ELF-1 (cell line): Measurements from ENCODE around the gene KCNJ12.
"Not testable (repeated sequence)": the region's sequence is repeated elsewhere in the genome, so short reads cannot be mapped to it uniquely, and the experiment has no call there.

Experiments
- DNase-seq: peaks from one replicate; pipeline ENCODE4 v3.0.0-alpha.2; 2016; ENCODE audit warnings: low read depth, low spot score

Gene KCNJ12

GRCh38 chr17:21387616-21388015, 11.5 kb downstream of the KCNJ12 start:
- DNase-seq, result no peak

- DNase-seq, result no peak
Measured at GRCh38 chr17:21388066-21388465, 11.9 kb downstream of the KCNJ12 start.

GRCh38 chr17:21388944-21389343, 12.8 kb downstream of the KCNJ12 start:
- no peak for DNase-seq

- DNase-seq, result no peak
Measured at GRCh38 chr17:21389394-21389793, 13.2 kb downstream of the KCNJ12 start.

GRCh38 chr17:21390294-21390693, 14.1 kb downstream of the KCNJ12 start:
- no peak for DNase-seq

GRCh38 chr17:21392266-21392665, 16.1 kb downstream of the KCNJ12 start:
- DNase-seq, result no peak

- DNase-seq, result no peak
Measured at GRCh38 chr17:21394265-21394664, 18.1 kb downstream of the KCNJ12 start.

GRCh38 chr17:21395764-21396163, 19.6 kb downstream of the KCNJ12 start:
- DNase-seq, result no peak

- DNase-seq, result no peak
Measured at GRCh38 chr17:21396237-21396636, 20.1 kb downstream of the KCNJ12 start.

GRCh38 chr17:21397341-21398190, 21.4 kb downstream of the KCNJ12 start:
- peak; percentile 62 for DNase-seq

GRCh38 chr17:21399474-21400186, 23.5 kb downstream of the KCNJ12 start:
- DNase-seq, result no peak

- not testable (repeated sequence) for DNase-seq
Measured at GRCh38 chr17:21400187-21400569, 24.0 kb downstream of the KCNJ12 start.

- peak; percentile 43 for DNase-seq
Measured at GRCh38 chr17:21400816-21401593, 24.8 kb downstream of the KCNJ12 start.

- peak; percentile 72 for DNase-seq
Measured at GRCh38 chr17:21402166-21402571, 26.0 kb downstream of the KCNJ12 start.

- DNase-seq, result not testable (repeated sequence)
Measured at GRCh38 chr17:21402926-21403325, 26.8 kb downstream of the KCNJ12 start.

- not testable (repeated sequence) for DNase-seq
Measured at GRCh38 chr17:21404106-21404505, 27.9 kb downstream of the KCNJ12 start.

GRCh38 chr17:21404539-21404938, 28.4 kb downstream of the KCNJ12 start:
- not testable (repeated sequence) for DNase-seq

- not testable (repeated sequence) for DNase-seq
Measured at GRCh38 chr17:21404956-21405731, 29.0 kb downstream of the KCNJ12 start.

GRCh38 chr17:21405904-21406400, 29.8 kb downstream of the KCNJ12 start:
- DNase-seq, result not testable (repeated sequence)

GRCh38 chr17:21406616-21407404, 30.7 kb downstream of the KCNJ12 start:
- DNase-seq, result not testable (repeated sequence)
